Activated naive CD8-positive, alpha-beta T cell treated with anti-CD3 and anti-CD28 coated beads, Interleukin-2, amount 50 U/mL, for 16 hours (primary cell): ENCODE results near the gene ERMN.

Experiments used
- DNase-seq: peaks from one replicate; pipeline ENCODE4 v3.0.0-alpha.2; 2020; ENCODE audit warnings: low read depth, low spot score

The ERMN gene

GRCh38 chr2:157329524-157329923 is 3.9 kb upstream of the ERMN start:
- DNase-seq = no peak

GRCh38 chr2:157327621-157328500 is 2.2 kb upstream of the ERMN start:
- DNase-seq = peak; percentile 75

GRCh38 chr2:157327200-157327599 is 1.6 kb upstream of the ERMN start:
- DNase-seq = no peak

- no peak for DNase-seq
Observed at GRCh38 chr2:157326698-157327097, 1.1 kb upstream of the ERMN start.

GRCh38 chr2:157324331-157324843 is 1.2 kb downstream of the ERMN start:
- no peak for DNase-seq

GRCh38 chr2:157322432-157322831 is 3.2 kb downstream of the ERMN start:
- no peak for DNase-seq

GRCh38 chr2:157321466-157321865 is 4.2 kb downstream of the ERMN start:
- DNase-seq = no peak

- DNase-seq = no peak
Observed at GRCh38 chr2:157320409-157320808, 5.2 kb downstream of the ERMN start.

GRCh38 chr2:157319795-157320194 is 5.8 kb downstream of the ERMN start:
- DNase-seq = no peak

GRCh38 chr2:157318884-157319283 is 6.7 kb downstream of the ERMN start:
- no peak for DNase-seq

- DNase-seq = no peak
Observed at GRCh38 chr2:157315901-157316300, 9.7 kb downstream of the ERMN start.

- no peak for DNase-seq
Observed at GRCh38 chr2:157312866-157313486, 12.6 kb downstream of the ERMN start.

- no peak for DNase-seq
Observed at GRCh38 chr2:157311706-157312105, 13.9 kb downstream of the ERMN start.

- DNase-seq = no peak
Observed at GRCh38 chr2:157309878-157310277, 15.7 kb downstream of the ERMN start.

- DNase-seq = no peak
Observed at GRCh38 chr2:157307021-157307420, 18.6 kb downstream of the ERMN start.

- DNase-seq = no peak
Observed at GRCh38 chr2:157305723-157306110, 19.9 kb downstream of the ERMN start.

GRCh38 chr2:157304811-157305722 is 20.6 kb downstream of the ERMN start:
- no peak for DNase-seq

- no peak for DNase-seq
Observed at GRCh38 chr2:157303612-157304011, 22.0 kb downstream of the ERMN start.

GRCh38 chr2:157302492-157303099 is 23.0 kb downstream of the ERMN start:
- DNase-seq = no peak

- DNase-seq = no peak
Observed at GRCh38 chr2:157301307-157301706, 24.3 kb downstream of the ERMN start.

- no peak for DNase-seq
Observed at GRCh38 chr2:157296958-157297357, 28.7 kb downstream of the ERMN start.
